ENCODE data around the gene RER1.

Gene RER1

DNA sequence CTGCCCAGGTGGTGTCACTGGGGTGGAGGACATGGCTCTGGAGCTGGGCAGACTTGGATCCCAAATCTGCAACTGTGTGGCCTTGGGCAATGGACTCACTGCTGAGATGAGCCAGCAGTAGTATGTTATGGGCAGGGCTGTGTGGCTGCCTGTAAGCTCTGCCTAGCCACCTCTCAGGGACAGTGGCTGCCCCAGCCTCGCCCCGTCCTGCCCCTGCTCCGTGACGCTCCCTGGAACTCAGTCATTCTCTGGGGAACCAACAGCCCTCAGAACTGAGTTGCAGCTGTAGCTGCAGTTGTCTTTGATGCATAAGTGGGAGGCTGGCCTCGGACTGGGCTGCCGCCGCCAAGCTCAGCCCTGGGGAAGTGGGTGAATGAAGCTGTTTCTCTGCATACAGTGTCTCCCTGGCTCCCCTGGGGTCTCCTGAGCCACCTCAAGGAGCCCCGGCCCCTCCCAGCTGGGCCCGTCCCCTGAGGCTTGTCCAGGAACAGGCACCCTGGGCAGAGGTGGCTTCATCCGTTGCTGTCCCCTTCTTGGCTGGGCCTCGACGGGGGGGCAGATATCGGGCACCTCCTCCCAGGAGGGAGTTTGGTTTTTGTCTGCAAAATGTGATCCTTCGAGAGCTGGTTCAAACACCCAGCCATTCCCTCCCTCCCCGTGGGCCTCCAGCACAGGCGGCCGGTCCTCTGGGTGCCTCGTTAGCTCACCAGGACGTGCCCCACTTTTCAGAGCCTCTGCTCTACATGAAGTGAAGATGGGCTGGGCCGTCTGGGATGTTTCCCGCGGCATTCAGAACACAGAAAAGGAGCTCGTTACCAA, 58.2 kb downstream of the RER1 start:
- no peak for DNase-seq
- no peak overlapping the region for H3K4me3 ChIP-seq (ENCODE audit: low read depth, low read length)
- H3K27me3 ChIP-seq (ENCODE audit: insufficient read depth, low read depth, severe bottlenecking): no peaks in the 10 kb centered on the region
- no peaks in the 10 kb centered on the region for H3K36me3 ChIP-seq
- TF ChIP-seq, protein P1, sequence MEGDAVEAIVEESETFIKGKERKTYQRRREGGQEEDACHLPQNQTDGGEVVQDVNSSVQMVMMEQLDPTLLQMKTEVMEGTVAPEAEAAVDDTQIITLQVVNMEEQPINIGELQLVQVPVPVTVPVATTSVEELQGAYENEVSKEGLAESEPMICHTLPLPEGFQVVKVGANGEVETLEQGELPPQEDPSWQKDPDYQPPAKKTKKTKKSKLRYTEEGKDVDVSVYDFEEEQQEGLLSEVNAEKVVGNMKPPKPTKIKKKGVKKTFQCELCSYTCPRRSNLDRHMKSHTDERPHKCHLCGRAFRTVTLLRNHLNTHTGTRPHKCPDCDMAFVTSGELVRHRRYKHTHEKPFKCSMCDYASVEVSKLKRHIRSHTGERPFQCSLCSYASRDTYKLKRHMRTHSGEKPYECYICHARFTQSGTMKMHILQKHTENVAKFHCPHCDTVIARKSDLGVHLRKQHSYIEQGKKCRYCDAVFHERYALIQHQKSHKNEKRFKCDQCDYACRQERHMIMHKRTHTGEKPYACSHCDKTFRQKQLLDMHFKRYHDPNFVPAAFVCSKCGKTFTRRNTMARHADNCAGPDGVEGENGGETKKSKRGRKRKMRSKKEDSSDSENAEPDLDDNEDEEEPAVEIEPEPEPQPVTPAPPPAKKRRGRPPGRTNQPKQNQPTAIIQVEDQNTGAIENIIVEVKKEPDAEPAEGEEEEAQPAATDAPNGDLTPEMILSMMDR (IDR thresholded peaks at IDR 0.05; ENCODE audit: low read depth, low read length): no peak
- no peaks in the 10 kb centered on the region for H3K9me3 ChIP-seq (ENCODE audit: severe bottlenecking)
- no peak overlapping the region for H3K27ac ChIP-seq

DNA sequence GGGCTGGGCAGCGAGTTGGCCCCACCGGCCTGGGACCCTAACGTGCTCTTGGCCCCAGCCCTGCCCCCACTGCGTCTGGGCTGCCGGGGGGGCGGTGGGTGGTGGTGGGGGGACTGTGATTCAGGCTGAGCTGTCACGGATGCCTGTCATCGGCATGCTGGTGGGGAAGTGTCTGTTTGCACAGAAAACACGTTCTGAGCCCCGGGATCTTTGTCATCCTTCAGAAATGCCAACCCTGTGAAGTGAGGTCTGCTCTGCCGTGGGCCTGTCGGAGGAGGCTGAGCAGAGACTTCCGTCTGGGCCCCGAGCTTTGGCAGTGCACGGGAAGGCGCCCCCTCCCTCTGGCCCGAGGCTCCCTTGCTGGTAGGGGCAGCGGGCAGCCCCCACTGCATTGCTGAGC, 60.1 kb downstream of the RER1 start:
- H3K9me3 ChIP-seq (ENCODE audit: severe bottlenecking): no peaks in the 10 kb centered on the region
- no peaks in the 10 kb centered on the region for H3K27me3 ChIP-seq (ENCODE audit: insufficient read depth, low read depth, severe bottlenecking)
- TF ChIP-seq, protein P1 (IDR thresholded peaks at IDR 0.05; ENCODE audit: low read depth, low read length): no peak
- H3K4me3 ChIP-seq (ENCODE audit: low read depth, low read length): no peak overlapping the region
- H3K36me3 ChIP-seq: no peaks in the 10 kb centered on the region
- peak overlapping the region; percentile 82 for H3K27ac ChIP-seq
- DNase-seq: no peak

DNA sequence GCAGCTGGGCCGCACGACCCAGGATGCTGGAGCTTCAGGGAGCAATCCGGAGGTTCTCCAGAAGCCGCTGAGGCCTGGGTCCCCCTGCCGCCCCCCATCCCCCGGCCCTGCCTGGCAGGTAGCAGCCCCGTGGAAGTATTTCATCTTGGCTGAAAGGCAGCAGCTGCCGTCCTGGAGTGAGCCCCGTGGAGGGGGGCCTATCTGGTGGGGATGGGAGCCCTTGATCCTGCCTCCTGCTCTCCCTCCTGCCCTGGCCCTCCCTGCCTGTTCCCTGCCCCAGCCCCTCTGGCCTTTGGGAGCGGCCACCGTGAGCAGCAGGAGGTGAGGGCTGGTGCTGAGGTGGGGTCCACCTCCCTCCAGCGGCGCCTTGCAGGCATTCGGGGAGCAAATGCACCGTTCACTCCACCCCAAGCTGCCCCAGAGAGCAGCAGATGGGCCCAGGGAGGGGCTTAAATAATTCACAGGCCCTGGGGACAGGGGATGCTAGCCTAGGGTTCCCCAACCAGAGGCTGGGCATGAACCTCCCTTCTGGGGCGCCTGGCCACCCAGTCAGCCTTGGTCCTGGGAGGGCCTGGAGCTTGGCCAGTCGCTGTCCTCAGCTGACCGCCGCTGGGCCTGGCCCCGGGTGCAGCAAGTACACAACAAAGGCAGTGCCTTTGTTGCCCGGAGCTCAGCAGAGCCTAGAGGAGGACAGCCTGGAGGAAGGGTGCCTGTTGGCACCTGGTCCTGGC, 60.7 kb downstream of the RER1 start:
- TF ChIP-seq, protein P1 (IDR thresholded peaks at IDR 0.05; ENCODE audit: low read depth, low read length): no peak
- peak; percentile 72 for DNase-seq

DNA sequence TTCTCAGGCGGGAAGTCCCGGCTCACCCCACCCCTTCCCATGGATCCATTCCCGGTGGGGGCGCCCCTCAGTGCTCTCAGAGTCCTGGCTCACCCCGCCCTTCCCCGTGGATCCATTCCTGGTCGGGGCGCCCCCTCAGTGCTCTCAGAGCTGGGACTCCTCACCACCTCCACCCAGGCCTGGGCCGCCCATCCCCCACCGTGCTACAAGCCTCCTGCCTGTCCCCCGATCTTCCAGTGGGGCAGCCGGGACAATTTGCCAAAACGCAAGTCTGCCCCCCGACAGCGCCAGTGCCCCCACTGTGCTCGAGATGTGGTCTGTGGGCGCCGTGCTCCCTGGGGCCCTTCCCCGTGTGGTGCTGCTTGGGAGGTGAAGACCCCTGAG, 61.3 kb downstream of the RER1 start:
- no peaks in the 10 kb centered on the region for H3K27me3 ChIP-seq (ENCODE audit: insufficient read depth, low read depth, severe bottlenecking)
- no peak overlapping the region for H3K4me3 ChIP-seq (ENCODE audit: low read depth, low read length)
- no peaks in the 10 kb centered on the region for H3K9me3 ChIP-seq (ENCODE audit: severe bottlenecking)
- no peaks in the 10 kb centered on the region for H3K36me3 ChIP-seq
- DNase-seq: no peak
- TF ChIP-seq, protein P1 (IDR thresholded peaks at IDR 0.05; ENCODE audit: low read depth, low read length): no peak
- H3K27ac ChIP-seq: peak overlapping the region; percentile 82

More for the DNA sequence above, 60.7 kb downstream of the RER1 start:
- H3K27ac ChIP-seq: peak overlapping the region; percentile 82
- no peaks in the 10 kb centered on the region for H3K36me3 ChIP-seq
- no peak overlapping the region for H3K4me3 ChIP-seq (ENCODE audit: low read depth, low read length)
- H3K9me3 ChIP-seq (ENCODE audit: severe bottlenecking): no peaks in the 10 kb centered on the region
- H3K27me3 ChIP-seq (ENCODE audit: insufficient read depth, low read depth, severe bottlenecking): no peaks in the 10 kb centered on the region

DNA sequence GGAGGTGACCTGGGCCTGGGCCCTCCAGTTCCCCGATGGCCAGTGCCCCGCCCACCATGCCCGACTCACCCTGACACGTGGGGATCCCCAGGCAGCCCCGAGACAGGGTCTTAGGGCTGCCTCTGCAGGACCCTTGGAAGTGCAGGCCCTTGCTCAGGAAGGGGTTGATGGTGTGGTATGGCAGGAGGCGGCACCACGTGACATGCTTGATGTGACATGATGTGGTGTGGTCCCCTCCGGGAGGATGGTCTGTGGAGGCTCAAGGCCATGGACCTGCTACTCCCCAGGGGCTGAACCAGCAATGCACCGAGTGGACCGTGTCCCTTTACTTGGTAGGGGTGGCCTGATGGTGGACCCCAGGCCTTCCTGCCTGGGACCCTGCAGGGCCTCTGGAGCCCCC, 62.6 kb downstream of the RER1 start:
- no peak overlapping the region for H3K4me3 ChIP-seq (ENCODE audit: low read depth, low read length)
- H3K36me3 ChIP-seq: no peaks in the 10 kb centered on the region
- H3K27ac ChIP-seq: no peak overlapping the region
- no peaks in the 10 kb centered on the region for H3K27me3 ChIP-seq (ENCODE audit: insufficient read depth, low read depth, severe bottlenecking)
- TF ChIP-seq, protein P1 (IDR thresholded peaks at IDR 0.05; ENCODE audit: low read depth, low read length): no peak
- H3K9me3 ChIP-seq (ENCODE audit: severe bottlenecking): no peaks in the 10 kb centered on the region
- no peak for DNase-seq

Data from WERI-Rb-1 (cell line).